SW 1271 (cell line): ENCODE data around the gene NDST1.
A peak's percentile ranks its signal among the peaks of the same experiment; 100 is the strongest.
"Not testable (repeated sequence)": the region's sequence is repeated elsewhere in the genome, so short reads cannot be mapped to it uniquely, and the experiment has no call there.

Experiments used
- DNase-seq, 2 experiments: peaks; one replicate each; lab custom pipeline; 2025; lab: John Stamatoyannopoulos, UW

NDST1 gene

GRCh38 chr5:150507474-150508276, at the start of gene NDST1:
Gene NDST1 (plus strand): TSS chr5:150508131. CDS start chr5:150521255, 13,124 bp downstream.
- no peak for DNase-seq

- DNase-seq: peak in 1 of 2 experiments; percentile 76
Measured at GRCh38 chr5:150458802-150459557, 49.0 kb upstream of the NDST1 start.

- no peak for DNase-seq
Measured at GRCh38 chr5:150460781-150461180, 47.1 kb upstream of the NDST1 start.

- no peak for DNase-seq
Measured at GRCh38 chr5:150461231-150461630, 46.7 kb upstream of the NDST1 start.

- DNase-seq: no peak
Measured at GRCh38 chr5:150464554-150465012, 43.3 kb upstream of the NDST1 start.

GRCh38 chr5:150465927-150466326, 42.0 kb upstream of the NDST1 start:
- DNase-seq: no peak

- DNase-seq: no peak
Measured at GRCh38 chr5:150468206-150468605, 39.7 kb upstream of the NDST1 start.

- DNase-seq: peak; percentile 93 to 98
Measured at GRCh38 chr5:150469718-150470469, 38.0 kb upstream of the NDST1 start.

- DNase-seq: peak; percentile 61 to 90
Measured at GRCh38 chr5:150473673-150474358, 34.1 kb upstream of the NDST1 start.

- DNase-seq: not testable (repeated sequence)
Measured at GRCh38 chr5:150476568-150476967, 31.4 kb upstream of the NDST1 start.

- no peak for DNase-seq
Measured at GRCh38 chr5:150479416-150479815, 28.5 kb upstream of the NDST1 start.

- no peak for DNase-seq
Measured at GRCh38 chr5:150481708-150481965, 26.3 kb upstream of the NDST1 start.

- DNase-seq: no peak
Measured at GRCh38 chr5:150481972-150482406, 25.9 kb upstream of the NDST1 start.

- no peak for DNase-seq
Measured at GRCh38 chr5:150484964-150485692, 22.8 kb upstream of the NDST1 start.

GRCh38 chr5:150485693-150486401, 22.1 kb upstream of the NDST1 start:
- peak in 1 of 2 experiments; percentile 34 for DNase-seq

GRCh38 chr5:150486402-150487198, 21.3 kb upstream of the NDST1 start:
- DNase-seq: peak in 1 of 2 experiments; percentile 65

- DNase-seq: peak in 1 of 2 experiments; percentile 47
Measured at GRCh38 chr5:150487199-150488061, 20.5 kb upstream of the NDST1 start.

- DNase-seq: peak in 1 of 2 experiments; percentile 45
Measured at GRCh38 chr5:150488519-150489359, 19.2 kb upstream of the NDST1 start.
